OCI-LY1 (cell line): Measurements from ENCODE around the gene USP3.

Source experiments
- EZH2 ChIP-seq: fragments of 200-600 bp; sonication (generic), shearing (Covaris generic); IDR thresholded peaks from 2 replicates; pipeline ENCODE4 v1.8.0; 2017; ENCODE audit warnings: borderline replicate concordance, mixed run types, mild to moderate bottlenecking, antibody characterized with exemption, low read length, moderate library complexity, mixed read lengths
- TF ChIP-seq, protein P1 (sequence below): fragments of 200-600 bp; sonication (generic), shearing (Covaris generic); IDR thresholded peaks from 2 replicates; pipeline ENCODE4 v1.5.1; 2017; ENCODE audit warnings: mild to moderate bottlenecking, antibody characterized with exemption, low read length, moderate library complexity, mixed read lengths

DNA sequence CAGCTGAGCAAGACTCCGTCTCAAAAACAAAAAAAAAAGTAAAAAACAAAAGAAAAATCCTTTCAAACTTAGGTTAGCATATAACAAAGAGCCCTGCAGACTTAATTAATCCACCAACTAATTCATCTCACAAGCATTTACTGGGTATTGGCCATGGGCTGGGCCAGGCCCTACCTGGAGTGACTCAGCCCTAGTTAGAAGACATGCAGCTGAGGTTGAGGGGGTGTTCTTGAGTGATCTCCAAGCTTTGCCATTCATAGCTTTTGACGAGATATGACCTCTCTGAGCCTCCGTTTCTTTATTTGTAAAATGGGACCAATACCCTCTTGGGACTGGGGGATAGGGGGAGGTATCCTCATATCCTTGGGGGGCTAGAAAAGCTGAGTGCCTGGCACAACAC lies 100.6 kb downstream of the USP3 start:
- TF ChIP-seq, protein P1, sequence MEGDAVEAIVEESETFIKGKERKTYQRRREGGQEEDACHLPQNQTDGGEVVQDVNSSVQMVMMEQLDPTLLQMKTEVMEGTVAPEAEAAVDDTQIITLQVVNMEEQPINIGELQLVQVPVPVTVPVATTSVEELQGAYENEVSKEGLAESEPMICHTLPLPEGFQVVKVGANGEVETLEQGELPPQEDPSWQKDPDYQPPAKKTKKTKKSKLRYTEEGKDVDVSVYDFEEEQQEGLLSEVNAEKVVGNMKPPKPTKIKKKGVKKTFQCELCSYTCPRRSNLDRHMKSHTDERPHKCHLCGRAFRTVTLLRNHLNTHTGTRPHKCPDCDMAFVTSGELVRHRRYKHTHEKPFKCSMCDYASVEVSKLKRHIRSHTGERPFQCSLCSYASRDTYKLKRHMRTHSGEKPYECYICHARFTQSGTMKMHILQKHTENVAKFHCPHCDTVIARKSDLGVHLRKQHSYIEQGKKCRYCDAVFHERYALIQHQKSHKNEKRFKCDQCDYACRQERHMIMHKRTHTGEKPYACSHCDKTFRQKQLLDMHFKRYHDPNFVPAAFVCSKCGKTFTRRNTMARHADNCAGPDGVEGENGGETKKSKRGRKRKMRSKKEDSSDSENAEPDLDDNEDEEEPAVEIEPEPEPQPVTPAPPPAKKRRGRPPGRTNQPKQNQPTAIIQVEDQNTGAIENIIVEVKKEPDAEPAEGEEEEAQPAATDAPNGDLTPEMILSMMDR: no peak
- no peak for TF ChIP-seq EZH2
